ENCODE data around the gene PLCL2. TPM values are rescaled to one million over a fixed set of nuclear protein-coding genes. Genes with fewer than 3 reads are reported as not detected.

PLCL2 gene
- total and polyA plus RNA-seq, 2 experiments from 2014 or later: 1.6 to 9.7 TPM

- no peak overlapping the region for H2AFZ ChIP-seq
- H4K20me1 ChIP-seq (replicated peaks; ENCODE audit: insufficient read depth): no peaks in the 10 kb centered on the region
- TF ChIP-seq JUNB (IDR thresholded peaks at IDR 0.05; ENCODE audit: unreplicated experiment): no peak
- no peak for TF ChIP-seq CTCF (conservative IDR thresholded peaks at IDR 0.05; ENCODE audit: low read depth in 2 of 2)
- no peak for TF ChIP-seq ETS1 (IDR thresholded peaks at IDR 0.05)
- no peak for TF ChIP-seq NANOG (IDR thresholded peaks at IDR 0.05; ENCODE audit: borderline replicate concordance)
- no peak for TF ChIP-seq ZNF331 (CRISPR knock-in tag; IDR thresholded peaks at IDR 0.05; ENCODE audit: low read depth)
- TF ChIP-seq REST (IDR thresholded peaks at IDR 0.05; ENCODE audit: unreplicated experiment): no peak
- no peak for TF ChIP-seq POLR2AphosphoS5 (IDR thresholded peaks at IDR 0.05; ENCODE audit: low read depth)
- TF ChIP-seq CREB1 (CRISPR knock-in tag; IDR thresholded peaks at IDR 0.05; ENCODE audit: low read depth): no peak
- no peak for TF ChIP-seq EZH2 (IDR thresholded peaks at IDR 0.05; ENCODE audit: low read depth, unreplicated experiment)
- TF ChIP-seq ZNF462 (CRISPR knock-in tag; IDR thresholded peaks at IDR 0.05): no peak
- no peak for TF ChIP-seq EZH2phosphoT487 (IDR thresholded peaks at IDR 0.05; ENCODE audit: unreplicated experiment)
- TF ChIP-seq ZNF114 (CRISPR knock-in tag; IDR thresholded peaks at IDR 0.05): no peak
- H3F3A ChIP-seq (replicated peaks; ENCODE audit: low read depth): no peaks in the 10 kb centered on the region
- no peaks in the 10 kb centered on the region for H3K27me3 ChIP-seq (ENCODE audit: insufficient read depth)
- no peaks in the 10 kb centered on the region for H3K36me3 Mint-ChIP-seq (ENCODE audit: low read depth)
- H3K4me3 Mint-ChIP-seq: no peak overlapping the region
- no peaks in the 10 kb centered on the region for H3K27me3 Mint-ChIP-seq (ENCODE audit: insufficient read depth, low read depth, poor library complexity)
- no peak for ATAC-seq
- H3K4me2 ChIP-seq: peak overlapping the region; percentile 50
- no peaks in the 10 kb centered on the region for H3K9me3 Mint-ChIP-seq
- H3K27ac Mint-ChIP-seq: no peak overlapping the region
- no peak overlapping the region for H3K4me3 ChIP-seq
- H3K9me2 ChIP-seq (ENCODE audit: insufficient read depth): no peaks in the 10 kb centered on the region
- DNase-seq (ENCODE audit: low spot score): no peak
- H3K79me2 ChIP-seq (replicated peaks; ENCODE audit: insufficient read depth): no peaks in the 10 kb centered on the region
- H3K36me3 ChIP-seq (ENCODE audit: insufficient read depth): no peaks in the 10 kb centered on the region
- no peak overlapping the region for H3K27ac ChIP-seq (ENCODE audit: low read depth)
- H3K4me1 Mint-ChIP-seq: peaks cover 17% of the 10 kb centered on the region
- H3K4me1 ChIP-seq (ENCODE audit: insufficient read depth): peaks cover 26% of the 10 kb centered on the region; the same call in 1 of the 2 replicates
Measured at GRCh38 chr3:16935781-16936180, 51.0 kb downstream of the PLCL2 start.

Data from GM23338 (cell line).